ENCODE data around the gene SETBP1.

The SETBP1 gene

GRCh38 chr18:44702594-44702993 lies 21.9 kb downstream of the SETBP1 start:
- Histone ChIP-seq H3K9ac (ENCODE audit: low read depth, low read length, poor library complexity) (no peak overlapping the region), H2BK120ac (ENCODE audit: low read depth, low read length) (no peak overlapping the region), H3K14ac (ENCODE audit: low read length) (no peak overlapping the region), H3K27ac (replicated peaks; ENCODE audit: low read length) (no peak overlapping the region), H4K8ac (ENCODE audit: low read depth, low read length) (no peak overlapping the region), H2AFZ (ENCODE audit: low read length) (no peak overlapping the region), H3K36me3 (replicated peaks in 1 of 2; ENCODE audit: control insufficient read depth in 2 of 2, insufficient read depth in 2 of 2, low read length in 2 of 2) (peaks cover 0 to 58% of the 10 kb centered on the region in 2 donors), H3K23ac (ENCODE audit: low read depth, low read length, poor library complexity) (no peak overlapping the region), H3K4me3 (ENCODE audit: low read length in 2 of 2) (no peak overlapping the region), H4K91ac (ENCODE audit: low read depth, low read length, poor library complexity) (no peak overlapping the region), H2BK12ac (ENCODE audit: low read length) (no peak overlapping the region), H3K79me1 (ENCODE audit: low read depth, low read length) (no peaks in the 10 kb centered on the region), H2BK15ac (ENCODE audit: low read length) (no peak overlapping the region), H3K4ac (ENCODE audit: low read length) (no peak overlapping the region), H3K18ac (ENCODE audit: low read length) (no peak overlapping the region), H3K4me2 (ENCODE audit: insufficient read depth, low read length, poor library complexity, severe bottlenecking) (no peak overlapping the region), H3K9me3 (replicated peaks in 1 of 2; ENCODE audit: control insufficient read depth in 2 of 2, insufficient read depth in 1 of 2, low read depth in 1 of 2, low read length in 2 of 2) (peaks cover 0 to 15% of the 10 kb centered on the region in 2 donors), H2AK5ac (ENCODE audit: low read depth, low read length) (no peak overlapping the region), H3K4me1 (ENCODE audit: control insufficient read depth in 2 of 2, insufficient read depth in 1 of 2, low read depth in 1 of 2, low read length in 2 of 2) (peaks cover 0 to 2% of the 10 kb centered on the region in 2 donors), H2BK5ac (ENCODE audit: low read length) (no peak overlapping the region), H3K27me3 (ENCODE audit: control insufficient read depth in 3 of 3, insufficient read depth in 3 of 3, low read depth in 1 of 3, low read length in 3 of 3) (no peaks in the 10 kb centered on the region)
- no peak for DNase-seq (ENCODE audit: low spot score)
- no CpG with 5 or more reads among the region's 1 CpG for WGBS, 2 donors (ENCODE audit: extremely low coverage in 2 of 2, insufficient read length in 2 of 2, insufficient replicate concordance in 1 of 2)

GRCh38 chr18:44704135-44704789 lies 23.6 kb downstream of the SETBP1 start:
- no peak overlapping the region for H2BK12ac ChIP-seq (ENCODE audit: low read length)
- WGBS, 2 donors (ENCODE audit: extremely low coverage in 2 of 2, insufficient read length in 2 of 2, insufficient replicate concordance in 1 of 2): no CpG with 5 or more reads among the region's 1 CpG
- peaks cover 0 to 19% of the 10 kb centered on the region in 2 donors for H3K9me3 ChIP-seq (replicated peaks in 1 of 2; ENCODE audit: control insufficient read depth in 2 of 2, insufficient read depth in 1 of 2, low read depth in 1 of 2, low read length in 2 of 2)
- no peak overlapping the region for H3K18ac ChIP-seq (ENCODE audit: low read length)
- H2AFZ ChIP-seq (ENCODE audit: low read length): no peak overlapping the region
- no peaks in the 10 kb centered on the region for H3K27me3 ChIP-seq (ENCODE audit: control insufficient read depth in 3 of 3, insufficient read depth in 3 of 3, low read depth in 1 of 3, low read length in 3 of 3)
- H3K14ac ChIP-seq (ENCODE audit: low read length): no peak overlapping the region
- H2BK5ac ChIP-seq (ENCODE audit: low read length): no peak overlapping the region
- H3K4me1 ChIP-seq (ENCODE audit: control insufficient read depth in 2 of 2, insufficient read depth in 1 of 2, low read depth in 1 of 2, low read length in 2 of 2): peaks cover 0 to 2% of the 10 kb centered on the region in 2 donors
- H3K27ac ChIP-seq (replicated peaks; ENCODE audit: low read length): no peak overlapping the region
- H3K4ac ChIP-seq (ENCODE audit: low read length): no peak overlapping the region
- no peak overlapping the region for H3K4me3 ChIP-seq (ENCODE audit: low read length in 2 of 2)
- H3K4me2 ChIP-seq (ENCODE audit: insufficient read depth, low read length, poor library complexity, severe bottlenecking): no peak overlapping the region
- no peak overlapping the region for H3K23ac ChIP-seq (ENCODE audit: low read depth, low read length, poor library complexity)
- H4K8ac ChIP-seq (ENCODE audit: low read depth, low read length): no peak overlapping the region
- H3K79me1 ChIP-seq (ENCODE audit: low read depth, low read length): no peaks in the 10 kb centered on the region
- DNase-seq (ENCODE audit: low spot score): no peak
- no peak overlapping the region for H2AK5ac ChIP-seq (ENCODE audit: low read depth, low read length)
- no peak overlapping the region for H2BK120ac ChIP-seq (ENCODE audit: low read depth, low read length)
- no peak overlapping the region for H2BK15ac ChIP-seq (ENCODE audit: low read length)
- H4K91ac ChIP-seq (ENCODE audit: low read depth, low read length, poor library complexity): no peak overlapping the region
- no peak overlapping the region for H3K9ac ChIP-seq (ENCODE audit: low read depth, low read length, poor library complexity)
- peaks cover 0 to 66% of the 10 kb centered on the region in 2 donors for H3K36me3 ChIP-seq (replicated peaks in 1 of 2; ENCODE audit: control insufficient read depth in 2 of 2, insufficient read depth in 2 of 2, low read length in 2 of 2)

- Histone ChIP-seq H2AK5ac (ENCODE audit: low read depth, low read length) (no peak overlapping the region), H2BK120ac (ENCODE audit: low read depth, low read length) (no peak overlapping the region), H3K9me3 (replicated peaks in 1 of 2; ENCODE audit: control insufficient read depth in 2 of 2, insufficient read depth in 1 of 2, low read depth in 1 of 2, low read length in 2 of 2) (peaks cover 0 to 19% of the 10 kb centered on the region in 2 donors), H3K36me3 (replicated peaks in 1 of 2; ENCODE audit: control insufficient read depth in 2 of 2, insufficient read depth in 2 of 2, low read length in 2 of 2) (peaks cover 0 to 71% of the 10 kb centered on the region in 2 donors), H3K4ac (ENCODE audit: low read length) (no peak overlapping the region), H3K4me1 (ENCODE audit: control insufficient read depth in 2 of 2, insufficient read depth in 1 of 2, low read depth in 1 of 2, low read length in 2 of 2) (peaks cover 0 to 5% of the 10 kb centered on the region in 2 donors), H4K91ac (ENCODE audit: low read depth, low read length, poor library complexity) (no peak overlapping the region), H2BK12ac (ENCODE audit: low read length) (no peak overlapping the region), H3K79me1 (ENCODE audit: low read depth, low read length) (no peaks in the 10 kb centered on the region), H3K27me3 (ENCODE audit: control insufficient read depth in 3 of 3, insufficient read depth in 3 of 3, low read depth in 1 of 3, low read length in 3 of 3) (no peaks in the 10 kb centered on the region), H3K18ac (ENCODE audit: low read length) (no peak overlapping the region), H3K4me2 (ENCODE audit: insufficient read depth, low read length, poor library complexity, severe bottlenecking) (no peak overlapping the region), H3K23ac (ENCODE audit: low read depth, low read length, poor library complexity) (no peak overlapping the region), H4K8ac (ENCODE audit: low read depth, low read length) (no peak overlapping the region), H2BK15ac (ENCODE audit: low read length) (no peak overlapping the region), H3K4me3 (ENCODE audit: low read length in 2 of 2) (no peak overlapping the region), H2BK5ac (ENCODE audit: low read length) (no peak overlapping the region), H3K9ac (ENCODE audit: low read depth, low read length, poor library complexity) (no peak overlapping the region), H2AFZ (ENCODE audit: low read length) (no peak overlapping the region), H3K27ac (replicated peaks; ENCODE audit: low read length) (no peak overlapping the region), H3K14ac (ENCODE audit: low read length) (no peak overlapping the region)
- WGBS, 2 donors (ENCODE audit: extremely low coverage in 2 of 2, insufficient read length in 2 of 2, insufficient replicate concordance in 1 of 2): no CpG with 5 or more reads among the region's 2 CpGs
- no peak for DNase-seq (ENCODE audit: low spot score)
Observed at GRCh38 chr18:44705075-44705675, 24.5 kb downstream of the SETBP1 start.

- Histone ChIP-seq H2BK120ac (ENCODE audit: low read depth, low read length) (no peak overlapping the region), H3K79me1 (ENCODE audit: low read depth, low read length) (no peaks in the 10 kb centered on the region), H2AFZ (ENCODE audit: low read length) (no peak overlapping the region), H3K23ac (ENCODE audit: low read depth, low read length, poor library complexity) (no peak overlapping the region), H3K14ac (ENCODE audit: low read length) (no peak overlapping the region), H4K91ac (ENCODE audit: low read depth, low read length, poor library complexity) (no peak overlapping the region), H3K36me3 (replicated peaks in 1 of 2; ENCODE audit: control insufficient read depth in 2 of 2, insufficient read depth in 2 of 2, low read length in 2 of 2) (peaks cover 0 to 57% of the 10 kb centered on the region in 2 donors), H4K8ac (ENCODE audit: low read depth, low read length) (no peak overlapping the region), H3K4me3 (ENCODE audit: low read length in 2 of 2) (no peak overlapping the region), H3K4me1 (ENCODE audit: control insufficient read depth in 2 of 2, insufficient read depth in 1 of 2, low read depth in 1 of 2, low read length in 2 of 2) (peaks cover 0 to 9% of the 10 kb centered on the region in 2 donors), H2BK12ac (ENCODE audit: low read length) (no peak overlapping the region), H2BK5ac (ENCODE audit: low read length) (no peak overlapping the region), H3K4me2 (ENCODE audit: insufficient read depth, low read length, poor library complexity, severe bottlenecking) (no peak overlapping the region), H3K4ac (ENCODE audit: low read length) (no peak overlapping the region), H2BK15ac (ENCODE audit: low read length) (no peak overlapping the region), H3K27me3 (ENCODE audit: control insufficient read depth in 3 of 3, insufficient read depth in 3 of 3, low read depth in 1 of 3, low read length in 3 of 3) (no peaks in the 10 kb centered on the region), H3K9me3 (replicated peaks in 1 of 2; ENCODE audit: control insufficient read depth in 2 of 2, insufficient read depth in 1 of 2, low read depth in 1 of 2, low read length in 2 of 2) (peaks cover 0 to 24% of the 10 kb centered on the region in 2 donors), H2AK5ac (ENCODE audit: low read depth, low read length) (no peak overlapping the region), H3K9ac (ENCODE audit: low read depth, low read length, poor library complexity) (no peak overlapping the region), H3K27ac (replicated peaks; ENCODE audit: low read length) (no peak overlapping the region), H3K18ac (ENCODE audit: low read length) (no peak overlapping the region)
- WGBS, 2 donors (ENCODE audit: extremely low coverage in 2 of 2, insufficient read length in 2 of 2, insufficient replicate concordance in 1 of 2): no CpG with 5 or more reads among the region's 9 CpGs
- DNase-seq (ENCODE audit: low spot score): no peak
Observed at GRCh38 chr18:44708451-44709083, 27.9 kb downstream of the SETBP1 start.

Measured in neuronal stem cell (in vitro differentiated cells).